ENCODE results near the gene LAMB1. TPM values are rescaled to one million over a fixed set of nuclear protein-coding genes. Genes with fewer than 3 reads are reported as not detected.

LAMB1 gene
- total RNA-seq, 1 experiment from 2014 or later: 32.0 TPM

GRCh38 chr7:107874605-107875446 is 128.1 kb downstream of the LAMB1 start:
- Histone ChIP-seq H3K4me1 (ENCODE audit: control insufficient read depth in 1 of 2, insufficient read depth in 2 of 2, low read length in 2 of 2) (peaks cover 3 to 8% of the 10 kb centered on the region in 2 experiments; a peak in 3 of 4 replicates), H2AFZ (ENCODE audit: low read depth, low read length, poor library complexity, severe bottlenecking) (peak overlapping the region; percentile 17), H3K9ac (ENCODE audit: low read length) (no peak overlapping the region), H3K9me2 (ENCODE audit: insufficient read depth) (no peaks in the 10 kb centered on the region), H3K4me2 (ENCODE audit: low read length) (no peak overlapping the region), H3K36me3 (ENCODE audit: control insufficient read depth in 1 of 2, insufficient read depth in 2 of 2, low read length in 2 of 2) (no peaks in the 10 kb centered on the region), H3K9me3 (ENCODE audit: control insufficient read depth in 1 of 2, insufficient read depth in 1 of 2, low read depth in 1 of 2, low read length in 2 of 2) (no peaks in the 10 kb centered on the region), H4K20me1 (ENCODE audit: insufficient read depth) (no peaks in the 10 kb centered on the region), H3K79me2 (ENCODE audit: insufficient read depth, low read length) (no peaks in the 10 kb centered on the region), H3K4me3 (replicated peaks in 1 of 2; ENCODE audit: low read depth in 1 of 2, low read length in 2 of 2) (no peak overlapping the region), H3K27me3 (ENCODE audit: insufficient read depth, low read length) (no peaks in the 10 kb centered on the region), H3K27ac (ENCODE audit: low read depth, low read length) (no peak overlapping the region)
- RAD21 ChIA-PET (ENCODE audit: low non-redundant PET in 1 of 2, low total read pairs in 2 of 2, uncharacterized antibody in 2 of 2, unreplicated experiment in 2 of 2): interaction anchor here (0.7 to 0.8 kb wide), 4 partner anchors 132 to 412 kb away, joined by 3 to 8 read pairs (median 4); partner anchors contain the start of gene CBLL1 (in 1 of the 2)
- TF ChIP-seq RAD21 (IDR thresholded peaks at IDR 0.05; ENCODE audit: low read depth) (peak; percentile 80), FOSL1 (IDR thresholded peaks at IDR 0.05; ENCODE audit: low read depth) (no peak), CTCF (IDR thresholded peaks at IDR 0.05 in 2 of 3, conservative IDR thresholded peaks at IDR 0.05 in 1 of 3; ENCODE audit: borderline replicate concordance in 1 of 3, insufficient read depth in 1 of 3, low read depth in 2 of 3, low read length in 2 of 3) (peak; percentile 68 to 76 (median 70); a peak in 5 of 6 replicates), ZNF274 (IDR thresholded peaks at IDR 0.05; ENCODE audit: low read depth, low read length) (no peak)
- ATAC-seq: peak; percentile 87
- peak; percentile 48 for DNase-seq (ENCODE audit: low read depth, low spot score)
- POLR2A ChIA-PET: interaction anchor here (0.5 to 1.0 kb wide), 2 partner anchors 132 to 383 kb away, joined by 3 to 5 read pairs; no protein-coding TSS in a partner anchor
- no TSS peak for BruUV-seq (replicated peaks)
- CTCF ChIA-PET: interaction anchor here (0.5 to 1.9 kb wide), 22 partner anchors 10 to 928 kb away, joined by 3 to 48 read pairs (median 4); partner anchors contain the start of genes CBLL1 and DLD
- intact Hi-C loops (cut with micrococcal nuclease): loop anchor here (1.0 to 10.0 kb wide), 6 partner anchors 132 to 1083 kb away; partner anchors contain the start of gene BCAP29

Data from HCT116 (cell line).